ENCODE data around the gene EMC10. TPM values are rescaled to one million over a fixed set of nuclear protein-coding genes. Genes with fewer than 3 reads are reported as not detected.

Gene EMC10
- total RNA-seq, result 53.7 and 124 TPM in 2 replicates

DNA sequence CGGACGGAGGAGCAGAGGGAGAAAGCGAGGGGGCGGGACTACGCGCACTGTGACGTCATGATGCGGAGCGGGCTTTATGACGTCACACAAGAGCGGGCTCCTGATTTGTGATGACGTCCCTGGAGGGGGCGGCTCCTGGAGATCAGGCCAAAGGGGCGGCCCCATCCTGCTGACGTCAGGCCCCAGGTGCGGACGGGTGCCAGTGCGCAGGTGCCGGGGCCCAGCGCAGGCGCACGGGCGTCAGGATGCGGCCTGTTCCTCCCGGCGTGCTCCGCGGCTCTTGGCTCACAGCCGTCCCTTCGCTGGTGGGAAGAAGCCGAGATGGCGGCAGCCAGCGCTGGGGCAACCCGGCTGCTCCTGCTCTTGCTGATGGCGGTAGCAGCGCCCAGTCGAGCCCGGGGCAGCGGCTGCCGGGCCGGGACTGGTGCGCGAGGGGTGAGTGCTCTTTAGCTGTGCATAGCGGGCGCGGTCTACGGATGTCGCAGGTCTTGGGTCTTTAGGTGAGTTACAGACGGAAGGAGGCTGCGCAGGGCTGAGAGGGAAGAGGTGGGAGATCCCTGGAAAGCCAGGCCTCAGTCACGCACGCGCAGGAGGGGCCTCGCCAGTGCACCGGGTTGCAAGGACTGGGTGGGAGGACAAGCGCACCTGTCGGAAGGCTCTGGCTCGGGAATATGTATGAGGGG, at the start of gene EMC10, which contains the start of gene GARIN5A:
Gene EMC10 (plus strand): TSS at position 284 of the 683 bp plus-strand sequence. CDS start 38 bp downstream, at position 322.
Gene GARIN5A (minus strand): TSS at position 625 of the 683 bp plus-strand sequence. CDS start 460 bp downstream, at position 165.

DNA sequence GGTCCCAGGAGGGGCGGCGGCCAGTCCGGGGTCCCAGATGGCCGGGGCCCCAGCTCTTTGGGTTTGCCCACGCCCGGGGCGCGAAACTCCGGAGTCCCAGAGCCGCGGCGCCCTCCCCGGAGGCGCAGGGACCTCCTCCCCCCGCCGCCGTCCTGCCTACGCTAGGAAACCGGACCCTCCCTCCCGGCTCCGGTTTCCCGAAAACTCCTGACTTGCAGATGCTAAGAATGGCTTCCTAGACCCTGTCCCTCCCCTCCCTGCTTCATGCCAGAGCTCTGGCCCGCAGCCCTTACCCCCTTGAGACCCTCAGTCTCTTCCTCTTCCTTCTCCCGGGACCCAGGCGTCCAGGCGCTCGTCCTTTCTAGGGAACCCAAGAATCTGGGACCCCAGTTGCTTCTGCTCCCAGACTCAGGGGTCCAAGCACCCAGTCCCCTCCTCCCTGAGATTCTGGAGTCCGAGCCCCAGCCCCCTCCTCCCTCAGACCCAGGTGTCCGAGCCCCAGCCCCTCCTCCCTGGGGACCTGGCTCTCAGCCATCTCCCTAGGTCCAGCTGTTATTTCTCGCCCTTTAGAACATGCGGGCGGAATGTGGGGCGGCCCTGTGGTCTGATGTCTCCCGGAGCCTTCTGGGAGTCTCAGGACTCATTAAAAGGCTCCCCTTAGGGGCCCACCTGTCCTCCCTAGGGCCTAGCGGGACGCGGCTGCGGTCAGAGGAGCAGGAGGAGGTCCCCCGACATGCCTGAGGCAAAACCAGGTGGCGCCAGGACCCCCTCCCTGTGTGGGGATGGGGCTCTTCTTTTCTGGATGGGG, 43.9 kb upstream of the EMC10 start, which contains the start of gene MYBPC2:
Gene MYBPC2 (plus strand): TSS at position 672 of the 808 bp plus-strand sequence. CDS start 62 bp downstream, at position 734.

DNA sequence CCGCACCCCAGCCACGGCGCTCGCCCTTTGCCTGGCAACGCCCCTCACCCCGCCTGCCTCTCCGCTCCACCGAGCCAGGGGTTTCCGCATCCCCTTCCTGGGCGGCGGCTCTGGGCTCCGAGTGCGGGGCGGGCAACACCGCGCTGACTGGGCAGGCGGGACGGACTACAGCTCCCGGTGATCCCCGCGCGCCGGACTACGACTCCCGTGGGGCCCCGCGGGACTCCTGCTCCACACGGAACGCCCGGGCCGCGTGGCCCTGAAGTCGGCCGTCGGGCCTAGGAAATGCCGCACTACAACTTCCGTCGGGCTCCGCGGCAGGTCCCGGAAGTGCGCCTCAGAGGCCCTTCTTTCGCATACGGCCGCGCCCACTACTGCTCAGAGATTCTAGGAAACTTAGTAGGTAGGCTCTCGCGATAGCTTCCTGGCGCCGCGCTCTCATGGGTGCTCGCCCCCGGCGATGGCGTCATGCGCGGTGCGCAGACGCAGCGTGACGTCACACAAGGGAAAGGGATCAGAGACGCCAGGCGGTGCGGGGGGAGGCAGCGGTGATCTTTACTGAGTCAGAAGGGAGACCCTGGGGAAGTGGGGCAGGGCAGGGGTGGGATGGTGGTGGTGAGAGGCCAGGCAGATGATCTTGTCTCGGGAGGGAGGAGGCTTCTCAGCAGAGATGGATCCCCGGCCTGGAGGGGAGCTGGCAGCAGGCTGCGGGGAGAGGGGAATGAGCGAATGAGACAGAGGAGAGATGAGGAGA, 34.9 kb downstream of the EMC10 start, which contains the start of gene JOSD2:
Gene JOSD2 (minus strand): TSS at position 123 of the 754 bp plus-strand sequence. CDS start 760 bp downstream, outside the sequence.

DNA sequence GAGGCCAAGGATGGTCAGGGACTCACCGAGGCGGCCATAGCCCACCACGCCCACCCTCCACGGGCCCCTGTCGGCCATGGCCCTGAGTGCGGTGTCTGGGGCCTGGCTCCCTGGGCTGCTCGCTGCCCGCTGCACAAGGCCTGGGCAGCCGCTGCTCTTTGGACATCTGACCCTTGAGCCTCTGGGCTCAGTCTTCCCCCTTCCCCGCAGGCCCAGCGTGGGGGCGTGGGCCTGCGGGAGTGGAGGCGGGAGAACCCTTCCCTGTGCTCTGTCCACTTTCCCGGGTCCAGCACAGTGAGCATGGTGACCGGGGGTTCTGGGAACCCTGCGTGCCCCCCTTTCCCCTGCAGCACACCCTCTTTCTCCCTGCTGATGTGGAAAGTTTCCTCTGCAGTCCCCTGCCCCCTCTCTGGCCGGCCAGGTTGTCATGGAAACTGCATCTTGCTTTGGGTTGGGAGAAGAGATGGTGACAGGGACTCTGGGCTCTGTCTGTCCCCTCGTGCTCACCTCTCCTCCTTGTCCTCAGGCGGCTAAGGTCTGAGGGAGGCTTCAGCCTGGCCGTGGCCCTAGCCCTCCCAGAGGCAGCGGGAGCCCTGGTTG, 37.5 kb downstream of the EMC10 start, which contains the start of gene ASPDH:
Gene ASPDH (minus strand): TSS at position 168 of the 600 bp plus-strand sequence. CDS start 90 bp downstream, at position 78.

Other genes with a start within 250 kb of the EMC10 start
- 0.08 and 0.26 TPM in 2 replicates for gene KCNC3, start 147.1 kb upstream of the EMC10 start, total RNA-seq
- 2.8 TPM in 1 of 2 replicates, not detected in the other for gene NAPSA, start 110.9 kb upstream of the EMC10 start, total RNA-seq
- gene NR1H2, start 100.0 kb upstream of the EMC10 start, total RNA-seq, result 61.9 and 74.3 TPM in 2 replicates
- gene POLD1, start 92.2 kb upstream of the EMC10 start, total RNA-seq, result 25.5 and 33.4 TPM in 2 replicates
- not detected in 2 replicates for gene SPIB, start 57.6 kb upstream of the EMC10 start, total RNA-seq
- gene MYBPC2, start 43.6 kb upstream of the EMC10 start, total RNA-seq, result 0.64 TPM in 1 of 2 replicates, not detected in the other
- gene GARIN5A, start 341 bp downstream of the EMC10 start, total RNA-seq, result 0.24 and 0.52 TPM in 2 replicates
- gene JOSD2, start 34.7 kb downstream of the EMC10 start, total RNA-seq, result 57.5 and 61.9 TPM in 2 replicates
- not detected in 2 replicates for gene ASPDH, start 37.4 kb downstream of the EMC10 start, total RNA-seq
- 0.39 and 1.6 TPM in 2 replicates for gene LRRC4B, start 91.9 kb downstream of the EMC10 start, total RNA-seq
- 0.88 TPM in 1 of 2 replicates, not detected in the other for gene SYT3, start 163.4 kb downstream of the EMC10 start, total RNA-seq
- gene C19orf81, start 172.9 kb downstream of the EMC10 start, total RNA-seq, result not detected in 2 replicates
- gene SHANK1, start 243.3 kb downstream of the EMC10 start, total RNA-seq, result 6.7 and 7.8 TPM in 2 replicates
- gene CLEC11A, start 246.9 kb downstream of the EMC10 start, total RNA-seq, result 124 and 227 TPM in 2 replicates